ENCODE data around the gene DGCR2.
A peak's percentile ranks its signal among the peaks of the same experiment; 100 is the strongest.
"Not testable (repeated sequence)": the region's sequence is repeated elsewhere in the genome, so short reads cannot be mapped to it uniquely, and the experiment has no call there.

DGCR2 gene

DNA sequence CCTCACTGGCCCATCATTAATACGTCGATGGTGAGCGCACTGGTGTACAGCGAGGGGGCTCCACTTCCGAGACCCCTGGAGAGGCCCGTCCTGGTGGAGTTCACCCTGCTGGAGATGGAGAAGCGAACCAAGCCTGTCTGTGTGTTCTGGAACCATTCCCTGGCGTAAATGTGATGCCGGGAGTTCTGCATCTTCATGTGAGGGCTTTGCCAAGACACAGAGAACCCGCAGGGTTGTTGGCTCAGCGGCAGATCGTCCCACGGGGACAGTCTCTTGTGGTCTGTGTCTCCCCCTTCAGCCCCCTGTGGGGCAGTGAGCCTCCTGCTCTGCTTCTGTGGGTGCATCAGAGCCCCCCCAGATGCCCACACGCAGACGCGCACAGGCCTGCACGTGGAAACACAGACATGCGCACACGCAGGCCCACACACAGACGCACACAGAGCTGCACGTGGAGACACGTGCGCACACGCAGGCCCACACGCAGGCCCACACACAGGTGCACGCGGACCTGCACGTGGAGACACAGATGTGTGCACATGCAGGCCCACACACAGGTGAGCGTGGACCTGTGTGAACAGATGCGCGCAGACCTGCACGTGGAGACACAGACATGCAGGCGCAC is 130.3 kb downstream of the DGCR2 start:
- TF ChIP-seq ZFX (IDR thresholded peaks at IDR 0.05) = no peak
- TF ChIP-seq, protein P1, sequence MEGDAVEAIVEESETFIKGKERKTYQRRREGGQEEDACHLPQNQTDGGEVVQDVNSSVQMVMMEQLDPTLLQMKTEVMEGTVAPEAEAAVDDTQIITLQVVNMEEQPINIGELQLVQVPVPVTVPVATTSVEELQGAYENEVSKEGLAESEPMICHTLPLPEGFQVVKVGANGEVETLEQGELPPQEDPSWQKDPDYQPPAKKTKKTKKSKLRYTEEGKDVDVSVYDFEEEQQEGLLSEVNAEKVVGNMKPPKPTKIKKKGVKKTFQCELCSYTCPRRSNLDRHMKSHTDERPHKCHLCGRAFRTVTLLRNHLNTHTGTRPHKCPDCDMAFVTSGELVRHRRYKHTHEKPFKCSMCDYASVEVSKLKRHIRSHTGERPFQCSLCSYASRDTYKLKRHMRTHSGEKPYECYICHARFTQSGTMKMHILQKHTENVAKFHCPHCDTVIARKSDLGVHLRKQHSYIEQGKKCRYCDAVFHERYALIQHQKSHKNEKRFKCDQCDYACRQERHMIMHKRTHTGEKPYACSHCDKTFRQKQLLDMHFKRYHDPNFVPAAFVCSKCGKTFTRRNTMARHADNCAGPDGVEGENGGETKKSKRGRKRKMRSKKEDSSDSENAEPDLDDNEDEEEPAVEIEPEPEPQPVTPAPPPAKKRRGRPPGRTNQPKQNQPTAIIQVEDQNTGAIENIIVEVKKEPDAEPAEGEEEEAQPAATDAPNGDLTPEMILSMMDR (conservative IDR thresholded peaks at IDR 0.05) = no peak
- H3K27ac ChIP-seq = no peak overlapping the region

DNA sequence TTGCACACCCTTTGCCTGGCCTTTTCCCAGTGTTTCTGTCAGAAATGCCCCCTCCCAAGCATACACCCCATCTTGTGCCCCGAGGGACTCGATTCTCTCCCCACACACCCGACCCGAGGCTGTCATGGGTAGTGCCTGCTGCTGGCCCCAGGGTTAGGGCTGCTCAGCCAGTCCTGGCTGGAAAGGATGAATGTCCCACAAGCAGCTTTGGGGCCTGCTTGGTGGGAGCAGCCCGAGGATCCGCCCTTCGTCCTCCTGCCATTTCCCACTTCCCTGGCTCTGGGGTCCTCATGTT is 131.1 kb downstream of the DGCR2 start:
- no peak overlapping the region for H3K27ac ChIP-seq

DNA sequence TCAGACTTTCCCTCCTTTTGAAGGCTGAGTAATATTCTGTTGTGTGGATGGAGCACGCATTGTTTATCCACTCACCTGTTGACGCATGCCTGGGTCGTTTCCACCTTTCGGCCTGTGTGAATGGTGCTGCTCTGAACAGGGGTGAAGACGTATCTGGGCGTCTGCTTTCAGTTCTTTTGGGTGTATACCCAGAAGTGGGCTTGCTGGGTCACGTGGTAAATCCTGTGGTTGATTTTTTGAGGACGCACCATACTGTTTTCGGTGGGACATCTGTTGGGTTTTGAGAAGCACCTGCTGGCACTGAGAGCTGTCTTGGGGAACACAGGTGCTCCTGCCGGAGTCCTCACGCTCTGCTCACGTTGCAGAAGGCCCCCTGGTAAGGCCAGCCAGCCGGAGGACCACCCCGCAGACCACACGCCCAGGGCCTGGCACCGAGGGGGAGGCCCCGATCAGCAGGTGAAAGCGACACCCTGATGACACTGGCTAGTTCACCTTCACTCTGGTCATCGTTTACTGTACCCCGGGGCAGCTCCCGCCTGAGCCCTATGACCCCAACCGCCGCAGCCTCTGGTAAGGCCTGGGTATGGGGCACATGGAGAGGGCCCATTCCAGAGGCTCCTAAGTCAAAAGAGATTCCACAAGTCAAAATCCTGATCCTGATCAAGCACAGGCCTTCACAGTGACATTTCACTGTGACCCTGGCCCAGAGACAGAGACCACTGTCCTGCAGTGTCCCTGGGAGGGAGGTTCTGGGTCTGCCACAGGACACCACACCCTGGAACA is 131.7 kb downstream of the DGCR2 start:
- H3K27ac ChIP-seq = no peak overlapping the region
- no peak for TF ChIP-seq ZFX (IDR thresholded peaks at IDR 0.05)
- TF ChIP-seq, protein P1 (conservative IDR thresholded peaks at IDR 0.05) = no peak

More for the DNA sequence above, 131.1 kb downstream of the DGCR2 start:
- no peak for TF ChIP-seq ZFX (IDR thresholded peaks at IDR 0.05)

DNA sequence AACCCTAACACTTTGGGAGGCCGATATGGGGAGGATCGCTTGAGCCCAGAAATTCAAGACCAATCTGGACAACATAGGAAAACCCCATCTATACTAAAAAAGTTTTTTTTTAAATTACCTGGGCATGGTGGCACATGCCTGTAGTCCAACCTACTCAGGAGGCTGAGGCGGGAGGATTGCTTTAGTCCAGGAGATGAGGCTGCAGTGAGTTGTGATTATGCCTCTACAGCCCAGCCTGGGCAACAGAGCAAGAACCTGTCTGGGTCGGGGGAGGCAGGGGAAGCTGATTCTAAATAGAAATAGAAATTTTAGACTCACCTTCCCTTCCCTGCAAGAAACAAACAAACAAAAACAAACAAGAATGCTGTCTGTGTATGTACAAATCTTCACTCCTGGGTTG is 133.3 kb downstream of the DGCR2 start:
- TF ChIP-seq ZFX (IDR thresholded peaks at IDR 0.05) = no peak
- TF ChIP-seq, protein P1 (conservative IDR thresholded peaks at IDR 0.05) = no peak
- no peak overlapping the region for H3K27ac ChIP-seq

DNA sequence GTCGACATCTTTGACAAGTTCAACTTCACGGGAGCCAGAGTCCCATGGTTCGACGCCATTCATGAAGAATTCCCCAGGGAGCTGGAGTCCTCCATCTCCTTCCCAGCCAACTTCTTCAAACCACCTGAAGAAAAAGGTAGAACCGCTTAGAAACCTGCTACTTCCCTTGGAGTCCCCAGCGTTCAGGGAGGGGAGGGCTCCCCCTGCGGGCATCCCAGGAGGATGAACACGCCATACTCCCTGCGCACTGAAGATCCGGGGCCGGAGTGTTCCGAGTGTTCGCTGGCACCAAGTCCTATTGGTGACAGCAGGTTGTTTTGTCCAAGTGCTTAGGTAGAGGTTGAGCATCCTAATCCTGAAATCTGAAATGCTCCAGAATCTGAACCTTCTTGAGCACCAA is 134.4 kb downstream of the DGCR2 start:
- no peak for TF ChIP-seq ZFX (IDR thresholded peaks at IDR 0.05)
- TF ChIP-seq, protein P1 (conservative IDR thresholded peaks at IDR 0.05) = peak; percentile 78
- no peak overlapping the region for H3K27ac ChIP-seq

DNA sequence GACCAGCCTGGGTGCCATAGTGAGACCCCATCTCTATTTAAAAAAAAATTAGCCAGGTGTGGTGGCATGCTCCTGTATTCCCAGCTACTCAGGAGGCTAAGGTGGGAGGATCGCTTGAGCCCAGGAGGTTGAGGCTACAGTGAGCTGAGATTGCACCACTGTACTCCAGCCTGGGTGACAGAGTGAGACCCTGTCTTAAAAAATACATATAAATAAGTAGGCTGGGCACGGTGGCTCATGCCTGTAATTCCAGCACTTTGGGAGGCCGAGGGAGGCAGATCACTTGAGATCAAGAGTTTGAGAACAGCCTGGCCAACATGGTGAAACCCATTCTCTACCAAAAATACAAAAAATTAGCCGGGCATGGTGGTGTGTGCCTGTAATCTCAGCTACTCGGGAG is 135.1 kb downstream of the DGCR2 start:
- H3K27ac ChIP-seq = not testable (repeated sequence)

Data from C4-2B (cell line).